Astrocyte of the cerebellum (primary cell): Measurements from ENCODE around the gene OTUD6A.

Experiments used
- DNase-seq: peaks from one replicate; pipeline ENCODE4 v3.0.0-alpha.2; 2011; ENCODE audit warnings: low read depth
- H3K4me3 ChIP-seq: 2 replicates; pipeline ENCODE4 v1.5.1; 2011; ENCODE audit warnings: mild to moderate bottlenecking, low read depth, low read length, moderate library complexity
- in situ Hi-C: cut with HindIII; loops from 2 replicates; pipeline ENCODE4 v1.10.0; 2017; ENCODE audit warnings: low sequenced_read_pairs
- TF ChIP-seq, protein P1 (sequence below): IDR thresholded peaks from 2 replicates; pipeline ENCODE4 v1.5.1; 2012; ENCODE audit warnings: low read length, low read depth, moderate library complexity, mild to moderate bottlenecking; ENCODE audit errors: missing control alignments

The OTUD6A gene

DNA sequence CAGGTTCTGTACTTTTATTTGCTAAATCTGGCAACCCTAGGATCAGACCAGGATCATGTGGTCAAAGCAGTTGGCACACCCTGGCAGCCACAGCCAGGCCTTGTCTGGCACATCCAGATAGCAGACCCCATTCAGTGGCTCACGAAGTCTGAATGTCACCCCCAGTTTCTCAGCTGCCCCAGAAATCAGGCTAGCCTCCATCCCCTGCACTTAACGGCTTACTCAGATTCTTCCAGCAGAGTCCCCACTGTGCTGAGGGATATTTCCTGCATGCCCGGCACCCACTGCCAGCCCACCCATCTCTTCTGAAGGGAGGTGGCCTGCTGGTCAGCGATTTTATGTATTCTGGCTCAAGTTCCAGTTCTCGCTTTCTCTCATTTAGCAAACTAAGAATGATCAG lies 7.9 kb upstream of the OTUD6A start:
- no peak for DNase-seq
- in situ Hi-C loops: no loop called here
- no peak overlapping the region for H3K4me3 ChIP-seq
- TF ChIP-seq, protein P1, sequence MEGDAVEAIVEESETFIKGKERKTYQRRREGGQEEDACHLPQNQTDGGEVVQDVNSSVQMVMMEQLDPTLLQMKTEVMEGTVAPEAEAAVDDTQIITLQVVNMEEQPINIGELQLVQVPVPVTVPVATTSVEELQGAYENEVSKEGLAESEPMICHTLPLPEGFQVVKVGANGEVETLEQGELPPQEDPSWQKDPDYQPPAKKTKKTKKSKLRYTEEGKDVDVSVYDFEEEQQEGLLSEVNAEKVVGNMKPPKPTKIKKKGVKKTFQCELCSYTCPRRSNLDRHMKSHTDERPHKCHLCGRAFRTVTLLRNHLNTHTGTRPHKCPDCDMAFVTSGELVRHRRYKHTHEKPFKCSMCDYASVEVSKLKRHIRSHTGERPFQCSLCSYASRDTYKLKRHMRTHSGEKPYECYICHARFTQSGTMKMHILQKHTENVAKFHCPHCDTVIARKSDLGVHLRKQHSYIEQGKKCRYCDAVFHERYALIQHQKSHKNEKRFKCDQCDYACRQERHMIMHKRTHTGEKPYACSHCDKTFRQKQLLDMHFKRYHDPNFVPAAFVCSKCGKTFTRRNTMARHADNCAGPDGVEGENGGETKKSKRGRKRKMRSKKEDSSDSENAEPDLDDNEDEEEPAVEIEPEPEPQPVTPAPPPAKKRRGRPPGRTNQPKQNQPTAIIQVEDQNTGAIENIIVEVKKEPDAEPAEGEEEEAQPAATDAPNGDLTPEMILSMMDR: no peak

DNA sequence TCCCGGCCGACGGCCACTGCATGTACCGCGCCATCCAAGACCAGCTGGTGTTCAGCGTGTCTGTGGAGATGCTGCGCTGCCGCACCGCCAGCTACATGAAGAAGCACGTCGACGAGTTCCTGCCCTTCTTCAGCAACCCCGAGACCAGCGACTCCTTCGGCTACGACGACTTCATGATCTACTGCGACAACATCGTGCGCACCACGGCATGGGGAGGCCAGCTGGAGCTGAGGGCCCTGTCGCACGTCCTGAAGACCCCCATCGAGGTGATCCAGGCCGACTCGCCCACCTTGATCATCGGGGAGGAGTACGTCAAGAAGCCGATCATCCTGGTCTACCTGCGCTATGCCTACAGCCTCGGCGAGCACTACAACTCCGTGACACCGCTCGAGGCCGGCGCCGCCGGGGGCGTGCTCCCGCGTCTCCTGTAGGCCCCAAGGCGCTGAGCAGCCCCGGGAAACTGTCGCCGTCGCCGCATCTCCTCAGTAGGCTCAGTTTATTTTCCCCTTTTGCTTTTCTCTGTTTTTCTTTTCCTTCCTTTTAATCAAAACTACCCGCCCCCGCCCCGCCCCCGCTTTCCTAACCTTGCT lies 799 bp downstream of the OTUD6A start:
- no peak for DNase-seq
- TF ChIP-seq, protein P1: no peak
- in situ Hi-C loops: no loop called here
- no peak overlapping the region for H3K4me3 ChIP-seq

DNA sequence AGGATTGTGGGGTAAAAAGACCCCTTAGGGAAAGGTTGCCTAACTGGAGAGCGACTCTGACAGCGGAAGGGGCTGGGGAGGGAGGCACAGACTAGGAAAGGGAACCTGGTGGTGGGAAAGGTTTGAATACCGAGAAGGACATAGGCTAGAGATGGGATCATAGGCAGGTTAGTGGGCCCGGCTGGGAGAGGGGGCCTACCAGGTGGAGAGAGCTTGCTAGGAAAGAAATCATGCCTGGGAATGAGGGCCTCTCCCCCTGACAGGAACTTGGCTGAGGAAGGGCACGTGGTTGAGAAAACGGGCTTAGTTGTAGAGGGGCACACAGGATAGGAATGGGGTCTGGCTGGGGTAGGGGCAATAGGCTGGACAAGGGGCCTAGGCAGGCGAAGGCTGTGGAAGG lies 4.4 kb downstream of the OTUD6A start:
- no peak for DNase-seq
- TF ChIP-seq, protein P1: no peak
- no peak overlapping the region for H3K4me3 ChIP-seq
- in situ Hi-C loops: no loop called here

DNA sequence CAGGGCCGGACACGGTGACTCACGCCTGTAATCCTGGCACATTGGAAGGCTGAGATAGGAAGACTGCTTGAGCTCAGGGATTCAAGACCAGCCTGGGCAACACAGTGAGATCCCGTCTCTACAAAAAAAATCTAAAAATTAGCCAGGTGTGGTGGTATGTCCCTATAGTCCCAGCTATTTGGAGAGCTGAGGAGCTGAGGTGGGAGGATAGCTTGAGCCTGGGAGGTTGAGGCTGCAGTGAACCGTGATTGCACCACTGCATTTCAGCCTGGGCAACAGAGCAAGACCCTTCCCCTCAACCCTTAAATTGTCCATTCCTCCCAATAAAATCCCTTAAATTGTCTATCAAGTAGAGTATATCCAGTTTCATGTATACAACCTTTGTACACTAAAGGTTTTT lies 17.0 kb downstream of the OTUD6A start:
- no peak overlapping the region for H3K4me3 ChIP-seq
- TF ChIP-seq, protein P1: no peak
- DNase-seq: no peak
- in situ Hi-C loops: no loop called here

DNA sequence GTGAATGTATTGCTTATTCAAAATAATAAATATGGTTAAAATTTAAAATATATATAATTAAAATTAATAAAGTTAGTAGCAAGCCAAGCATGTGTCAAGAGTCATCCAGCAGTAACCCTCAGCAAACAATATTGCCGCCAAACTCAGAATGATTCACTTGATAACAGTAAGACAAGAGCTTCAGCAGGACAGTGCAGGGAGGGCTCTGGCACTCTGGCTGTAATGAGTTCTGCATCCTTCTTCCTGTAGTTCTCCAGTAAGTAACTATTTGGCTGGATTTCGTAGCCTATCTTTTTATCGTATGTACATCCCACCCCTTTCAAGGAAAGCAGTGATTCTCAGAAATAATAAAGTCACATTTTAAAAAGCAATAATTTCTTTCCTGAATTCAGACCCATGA lies 17.6 kb downstream of the OTUD6A start:
- TF ChIP-seq, protein P1: no peak
- no peak overlapping the region for H3K4me3 ChIP-seq
- in situ Hi-C loops: no loop called here
- DNase-seq: no peak

DNA sequence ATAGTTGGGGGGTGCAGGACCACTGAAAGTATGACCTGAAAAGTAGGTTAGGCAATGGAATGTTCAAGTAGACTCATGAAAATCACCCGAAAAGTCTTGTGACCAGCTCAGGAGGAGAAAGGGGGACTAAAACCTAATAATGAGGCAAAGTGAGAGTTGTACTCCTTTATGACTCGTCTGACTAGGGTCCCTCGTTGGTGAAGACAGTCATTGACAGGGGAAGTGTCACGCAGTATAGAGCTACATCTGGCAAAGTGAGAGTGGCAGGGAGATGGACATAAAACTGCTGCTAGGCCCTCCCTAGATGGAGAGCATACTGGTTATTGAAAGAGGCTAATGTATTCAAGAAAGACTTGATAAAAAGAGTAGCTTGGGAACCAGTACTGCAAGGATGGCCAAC lies 20.5 kb downstream of the OTUD6A start:
- no peak overlapping the region for H3K4me3 ChIP-seq
- in situ Hi-C loops: no loop called here
- no peak for DNase-seq
- TF ChIP-seq, protein P1: no peak
